Sigmoid colon (tissue), 7 donors: ENCODE results near the gene DGKE. TPM values are rescaled to one million over a fixed set of nuclear protein-coding genes. Genes with fewer than 3 reads are reported as not detected.

ENCODE experiments used
- DNase-seq: peaks from one replicate; pipeline ENCODE4 v3.0.0-alpha.2; 2019
- H3K27ac ChIP-seq, 4 donors: fragments of 200-600 bp; sonication (generic); one replicate each; pipeline ENCODE4 v1.5.1; 2016 to 2019; ENCODE audit warnings: mild to moderate bottlenecking in 1 of 4
- H3K27me3 ChIP-seq, 3 donors: fragments of 200-600 bp; sonication (generic); one replicate each; pipeline ENCODE4 v1.5.1; 2019; ENCODE audit warnings: mild to moderate bottlenecking in 1 of 3
- H3K36me3 ChIP-seq, 4 donors: fragments of 200-600 bp; sonication (generic); one replicate each; pipeline ENCODE4 v1.5.1; 2016 to 2019
- H3K4me1 ChIP-seq, 4 donors: fragments of 200-600 bp; sonication (generic); one replicate each; pipeline ENCODE4 v1.5.1; 2017 to 2019
- H3K4me3 ChIP-seq, 4 donors: fragments of 200-600 bp; sonication (generic); one replicate each; pipeline ENCODE4 v1.5.1; 2017 to 2019; ENCODE audit warnings: mild to moderate bottlenecking in 2 of 4, moderate library complexity in 1 of 4
- H3K9me3 ChIP-seq, 4 donors: fragments of 200-600 bp in 3 of 4; sonication (generic) in 3 of 4; one replicate each; pipeline versions ENCODE4 v1.5.1 to v1.6.1; 2013 to 2019
- CTCF ChIP-seq, 4 experiments: fragments of 450-650 bp in 3 of 4; fragments of 200-600 bp in 1 of 4; IDR thresholded peaks; one replicate each; pipeline ENCODE4 v1.5.1; 2016 to 2019; ENCODE audit warnings: antibody characterized with exemption in 4 of 4, mild to moderate bottlenecking in 3 of 4, moderate library complexity in 2 of 4
- EP300 ChIP-seq, 4 donors: sonication (generic); formaldehyde crosslinking; IDR thresholded peaks; one replicate each; pipeline ENCODE4 v1.6.1; 2017; ENCODE audit warnings: antibody characterized with exemption in 4 of 4
- POLR2A ChIP-seq, 2 donors: fragments of 450-650 bp; IDR thresholded peaks; one replicate each; pipeline ENCODE4 v1.6.1; 2016; ENCODE audit warnings: antibody characterized with exemption in 2 of 2, mild to moderate bottlenecking in 2 of 2, moderate library complexity in 2 of 2
- POLR2AphosphoS5 ChIP-seq, 4 donors: sonication (generic); formaldehyde crosslinking; IDR thresholded peaks; one replicate each; pipeline ENCODE4 v1.6.1; 2017; ENCODE audit warnings: antibody characterized with exemption in 4 of 4
- WGBS, 2 donors: extraction: QIAGEN DNeasy Blood & Tissue Kit; methylation state at CpG; one replicate each; pipeline ENCODE4 v1.1.7; 2013; 5-methylcytosine and 5-hydroxymethylcytosine counted together
- intact Hi-C: fragments of 100-400 bp; cut with DNase I; formaldehyde crosslinking; loops from one replicate; pipeline ENCODE4 v1.15.1; 2023
- polyA plus RNA-seq, 3 donors: library from polyadenylated mRNA; stranded (reverse); fragments of 200-250 nt; gene quantifications; one replicate each; pipeline ENCODE4 v1.2.3, GENCODE V29; 2013
- total RNA-seq, 4 donors: library from RNA; depleted of rRNA; stranded (reverse); fragments of >200 nt; gene quantifications; one replicate each; pipeline ENCODE4 v1.1.0, GENCODE V29; 2016
- donor health status: healthy with polysubstance abuse.
- donor health status: Bipolar disorder and iron deficiency.
- donor health status: healthy.

Gene DGKE
- total and polyA plus RNA-seq, 7 donors, result 0.60 to 33.8 (median 20.3) TPM

- Histone ChIP-seq H3K4me1 (peaks cover 0 to under 1% (median 0%) of the 10 kb centered on the region in 4 donors), H3K9me3 (no peaks in the 10 kb centered on the region), H3K27ac (no peak overlapping the region), H3K4me3 (no peak overlapping the region), H3K36me3 (no peaks in the 10 kb centered on the region), H3K27me3 (no peaks in the 10 kb centered on the region)
- intact Hi-C loops, result no loop called here
- WGBS, 2 donors, result 41 to 82% methylated on average over 4 of the region's 4 CpGs
- DNase-seq, result no peak
- TF ChIP-seq POLR2A (IDR thresholded peaks at IDR 0.05) (no peak), POLR2AphosphoS5 (IDR thresholded peaks at IDR 0.05) (no peak), EP300 (IDR thresholded peaks at IDR 0.05) (no peak), CTCF (IDR thresholded peaks at IDR 0.05) (no peak)
Measured at GRCh38 chr17:56826611-56827414, 7.1 kb upstream of the DGKE start.

GRCh38 chr17:56830726-56831368, 3.1 kb upstream of the DGKE start:
- Histone ChIP-seq H3K27ac (no peak overlapping the region), H3K36me3 (no peaks in the 10 kb centered on the region), H3K4me1 (peaks cover 0 to 30% (median 19%) of the 10 kb centered on the region in 4 donors), H3K9me3 (no peaks in the 10 kb centered on the region), H3K27me3 (no peaks in the 10 kb centered on the region), H3K4me3 (no peak overlapping the region)
- 89 to 92% methylated on average over 7 of the region's 7 CpGs for WGBS, 2 donors
- intact Hi-C loops, result loop anchor here (10.0 kb wide), 1 partner anchor 264 kb away; no protein-coding TSS in a partner anchor
- no peak for TF ChIP-seq CTCF (IDR thresholded peaks at IDR 0.05)
- TF ChIP-seq POLR2A (IDR thresholded peaks at IDR 0.05), result no peak
- TF ChIP-seq POLR2AphosphoS5 (IDR thresholded peaks at IDR 0.05), result no peak
- no peak for TF ChIP-seq EP300 (IDR thresholded peaks at IDR 0.05)
- no peak for DNase-seq

GRCh38 chr17:56831369-56832095, 2.4 kb upstream of the DGKE start:
- Histone ChIP-seq H3K27me3 (no peaks in the 10 kb centered on the region), H3K27ac (no peak overlapping the region), H3K9me3 (no peaks in the 10 kb centered on the region), H3K4me1 (peaks cover 0 to 36% (median 26%) of the 10 kb centered on the region in 4 donors), H3K36me3 (no peaks in the 10 kb centered on the region), H3K4me3 (no peak overlapping the region)
- no peak for DNase-seq
- 93 to 97% methylated on average over 16 of the region's 16 CpGs for WGBS, 2 donors
- intact Hi-C loops, result loop anchor here (10.0 kb wide), 1 partner anchor 263 kb away; no protein-coding TSS in a partner anchor
- TF ChIP-seq POLR2A (IDR thresholded peaks at IDR 0.05) (no peak), EP300 (IDR thresholded peaks at IDR 0.05) (no peak), CTCF (IDR thresholded peaks at IDR 0.05) (no peak), POLR2AphosphoS5 (IDR thresholded peaks at IDR 0.05) (no peak)

- H3K36me3 ChIP-seq, result no peaks in the 10 kb centered on the region
- intact Hi-C loops, result loop anchor here (10.0 kb wide), 1 partner anchor 262 kb away; no protein-coding TSS in a partner anchor
- no peaks in the 10 kb centered on the region for H3K27me3 ChIP-seq
- H3K4me3 ChIP-seq, result peak overlapping the region in 3 of 4 donors; percentile 69 to 88 (median 86)
- DNase-seq, result no peak
- WGBS, 2 donors, result 17 to 43% methylated on average over 4 of the region's 4 CpGs
- H3K4me1 ChIP-seq, result peaks cover 0 to 45% (median 35%) of the 10 kb centered on the region in 4 donors
- TF ChIP-seq CTCF (IDR thresholded peaks at IDR 0.05) (no peak), POLR2AphosphoS5 (IDR thresholded peaks at IDR 0.05) (no peak), POLR2A (IDR thresholded peaks at IDR 0.05) (no peak), EP300 (IDR thresholded peaks at IDR 0.05) (no peak)
- H3K9me3 ChIP-seq, result no peaks in the 10 kb centered on the region
- H3K27ac ChIP-seq, result peak overlapping the region in 2 of 4 donors; percentile 83 to 87
Measured at GRCh38 chr17:56832446-56832845, 1.5 kb upstream of the DGKE start.
